Activated CD8-positive, alpha-beta memory T cell treated with anti-CD3 and anti-CD28 coated beads for 1 hour (primary cell): ENCODE data around the gene PTPN6.

Experiments
- DNase-seq, 2 donors: peaks; one replicate each; pipeline ENCODE4 v3.0.0-alpha.2; 2020; ENCODE audit warnings: low read depth in 1 of 2; ENCODE audit errors: extremely low read depth in 1 of 2

Gene PTPN6

DNA sequence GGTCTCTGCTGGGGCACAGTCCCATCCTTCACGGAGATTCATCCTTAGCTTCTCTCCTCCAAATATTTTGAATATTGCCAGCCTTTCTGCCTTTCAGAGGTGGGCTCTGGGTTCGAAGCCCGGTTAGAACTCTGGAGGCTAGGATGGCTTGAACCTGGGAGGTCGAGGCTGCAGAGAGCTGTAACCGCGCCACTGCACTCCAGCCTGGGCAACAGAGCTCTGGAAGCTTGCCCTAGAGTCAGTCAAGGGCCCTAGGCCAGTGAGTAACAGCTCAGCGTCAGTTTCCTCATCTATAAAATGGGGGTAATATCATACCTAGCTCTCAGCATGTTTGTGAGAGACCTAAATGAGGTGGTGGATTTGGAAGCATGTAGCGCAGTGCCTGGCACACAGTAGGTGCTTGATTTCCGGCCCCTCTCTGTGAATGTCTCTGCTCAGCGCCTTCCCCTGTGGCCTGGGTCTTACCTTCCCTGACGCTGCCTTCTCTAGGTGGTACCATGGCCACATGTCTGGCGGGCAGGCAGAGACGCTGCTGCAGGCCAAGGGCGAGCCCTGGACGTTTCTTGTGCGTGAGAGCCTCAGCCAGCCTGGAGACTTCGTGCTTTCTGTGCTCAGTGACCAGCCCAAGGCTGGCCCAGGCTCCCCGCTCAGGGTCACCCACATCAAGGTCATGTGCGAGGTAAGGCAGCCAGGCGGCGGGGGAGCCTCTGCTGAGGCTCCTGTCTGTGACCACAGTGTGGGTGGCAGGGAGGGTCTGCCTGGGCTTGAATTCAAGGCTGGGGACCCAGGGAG is 3.4 kb downstream of the PTPN6 start:
- no peak for DNase-seq

DNA sequence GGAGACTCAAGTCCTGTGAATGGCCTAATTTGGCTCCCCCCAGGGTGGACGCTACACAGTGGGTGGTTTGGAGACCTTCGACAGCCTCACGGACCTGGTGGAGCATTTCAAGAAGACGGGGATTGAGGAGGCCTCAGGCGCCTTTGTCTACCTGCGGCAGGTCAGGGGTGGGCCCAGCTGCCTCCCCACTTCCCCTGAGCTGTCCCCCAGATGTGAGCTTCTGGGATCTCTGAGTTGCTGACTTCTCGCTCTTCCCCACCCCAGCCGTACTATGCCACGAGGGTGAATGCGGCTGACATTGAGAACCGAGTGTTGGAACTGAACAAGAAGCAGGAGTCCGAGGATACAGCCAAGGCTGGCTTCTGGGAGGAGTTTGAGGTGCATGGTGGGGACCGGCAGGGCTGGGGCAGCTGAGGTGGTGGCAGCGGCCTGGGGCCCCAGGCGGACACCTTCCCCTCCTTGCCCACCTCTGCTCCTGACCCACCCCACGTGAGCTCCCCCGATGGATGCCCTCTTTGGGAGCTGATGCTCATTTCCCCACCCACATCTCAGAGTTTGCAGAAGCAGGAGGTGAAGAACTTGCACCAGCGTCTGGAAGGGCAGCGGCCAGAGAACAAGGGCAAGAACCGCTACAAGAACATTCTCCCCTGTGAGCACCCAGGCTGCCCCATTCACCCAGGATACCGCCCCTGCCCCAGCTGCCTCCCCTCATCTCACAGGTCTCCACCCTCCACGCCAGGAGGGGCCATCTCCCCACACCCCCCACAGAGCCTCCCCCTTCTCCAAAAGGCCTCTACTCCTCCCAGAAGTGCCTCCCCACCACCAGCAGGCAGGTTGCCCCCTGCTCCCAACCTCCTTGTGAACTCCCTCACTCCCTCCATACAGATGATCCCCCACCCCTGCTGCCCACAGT is 4.2 kb downstream of the PTPN6 start:
- no peak for DNase-seq

DNA sequence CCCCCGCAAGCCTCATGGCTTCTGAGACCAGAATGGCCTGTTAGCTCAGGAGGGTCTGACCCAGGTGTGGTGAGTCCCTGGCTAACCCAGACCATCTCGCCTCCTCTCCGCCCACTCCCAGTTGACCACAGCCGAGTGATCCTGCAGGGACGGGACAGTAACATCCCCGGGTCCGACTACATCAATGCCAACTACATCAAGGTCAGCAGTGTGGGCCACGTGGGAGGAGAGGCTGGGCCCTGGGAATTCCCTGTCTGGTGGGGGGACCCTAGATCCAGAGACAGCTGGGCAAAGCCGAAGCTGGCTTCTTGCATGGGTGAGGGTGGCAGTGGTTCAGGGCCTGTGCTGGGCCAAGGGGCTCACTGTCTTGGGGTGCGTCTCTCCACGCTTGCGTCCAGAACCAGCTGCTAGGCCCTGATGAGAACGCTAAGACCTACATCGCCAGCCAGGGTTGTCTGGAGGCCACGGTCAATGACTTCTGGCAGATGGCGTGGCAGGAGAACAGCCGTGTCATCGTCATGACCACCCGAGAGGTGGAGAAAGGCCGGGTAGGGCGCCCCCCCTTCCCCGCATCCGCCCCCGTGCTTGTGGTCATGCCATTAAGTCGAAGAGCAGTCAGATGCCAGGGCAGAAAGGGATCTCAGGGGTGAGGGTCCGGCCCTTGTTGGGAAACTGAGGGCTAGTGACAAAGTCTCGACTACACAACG is 5.0 kb downstream of the PTPN6 start:
- no peak for DNase-seq

DNA sequence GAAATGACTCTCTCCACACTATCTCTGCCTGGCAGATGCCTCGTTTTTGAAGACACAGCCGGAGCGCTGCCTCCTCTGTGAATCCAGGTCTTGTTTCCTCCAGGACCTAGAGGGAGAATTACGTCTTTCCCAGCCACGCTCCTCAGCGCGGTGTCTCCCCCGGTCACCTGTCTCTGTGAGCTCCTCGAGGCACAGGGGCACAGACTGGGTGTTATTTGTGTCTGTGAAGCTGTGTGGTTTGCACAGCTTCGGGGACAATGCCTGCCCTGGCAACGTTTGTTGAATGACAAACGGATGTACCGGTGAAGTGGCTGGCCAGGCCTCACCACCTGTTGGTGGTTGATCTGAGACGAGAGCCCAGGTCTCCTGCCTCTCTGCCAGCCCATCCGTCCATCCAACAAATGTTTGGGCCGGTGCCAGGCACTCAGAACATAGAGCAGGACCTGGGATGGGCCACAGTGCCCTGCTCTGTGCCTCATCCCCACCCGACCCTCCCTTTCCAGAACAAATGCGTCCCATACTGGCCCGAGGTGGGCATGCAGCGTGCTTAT is 6.1 kb downstream of the PTPN6 start:
- no peak for DNase-seq

DNA sequence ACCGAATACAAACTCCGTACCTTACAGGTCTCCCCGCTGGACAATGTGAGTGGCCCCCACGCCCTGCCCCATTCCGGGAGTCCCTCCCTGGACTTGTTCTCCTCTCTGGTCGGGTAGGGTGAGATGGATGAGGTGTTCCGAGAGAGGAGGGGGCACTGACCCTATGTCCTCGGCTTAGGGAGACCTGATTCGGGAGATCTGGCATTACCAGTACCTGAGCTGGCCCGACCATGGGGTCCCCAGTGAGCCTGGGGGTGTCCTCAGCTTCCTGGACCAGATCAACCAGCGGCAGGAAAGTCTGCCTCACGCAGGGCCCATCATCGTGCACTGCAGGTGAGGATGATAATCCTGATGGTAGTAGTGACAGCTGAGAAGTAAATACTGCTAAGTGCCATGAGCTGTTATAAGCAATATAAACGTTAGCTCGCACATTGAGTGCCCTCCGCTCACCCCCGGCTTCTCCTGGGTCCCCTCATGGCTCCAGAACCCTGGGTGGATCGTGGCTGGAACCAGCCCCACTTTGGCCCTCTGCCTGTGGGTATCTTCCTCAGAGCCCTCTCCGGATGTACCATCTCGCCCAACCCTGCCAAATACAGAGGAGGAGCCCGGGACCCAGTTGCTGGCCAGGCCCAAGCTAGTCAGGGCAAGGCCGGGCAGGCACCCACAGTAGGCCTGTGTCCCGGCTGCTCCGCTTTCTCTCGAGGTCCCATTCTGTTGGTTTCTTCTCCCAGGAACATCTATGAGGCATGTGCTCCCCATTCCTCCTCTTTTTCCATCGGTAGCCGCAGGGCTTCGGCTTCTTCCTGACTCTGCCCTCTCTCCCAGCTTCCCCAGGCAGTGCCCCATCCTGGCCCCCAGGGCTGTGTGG is 6.8 kb downstream of the PTPN6 start:
- no peak for DNase-seq

DNA sequence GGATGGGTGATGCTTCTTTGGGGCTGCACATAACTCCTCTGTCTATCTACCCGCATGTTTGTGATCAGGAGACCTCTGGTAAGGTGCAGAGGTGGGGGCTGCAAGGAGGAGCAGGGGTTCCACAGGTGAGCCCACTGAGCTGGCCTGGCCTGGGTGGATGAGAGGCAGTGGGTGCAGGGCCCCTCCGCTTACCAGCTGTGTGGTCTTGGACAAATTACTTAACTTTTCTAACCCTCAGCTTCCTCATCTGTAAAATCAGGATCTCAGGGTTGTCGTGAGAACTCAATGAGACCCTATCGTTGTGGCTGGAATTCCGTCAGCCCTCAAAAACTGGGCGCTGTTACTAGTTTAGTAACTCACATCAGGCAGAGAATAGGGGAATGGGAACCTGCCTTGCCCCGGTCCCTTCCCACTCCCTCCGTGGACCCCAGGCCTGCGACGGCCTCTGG is 7.5 kb downstream of the PTPN6 start:
- DNase-seq = no peak

DNA sequence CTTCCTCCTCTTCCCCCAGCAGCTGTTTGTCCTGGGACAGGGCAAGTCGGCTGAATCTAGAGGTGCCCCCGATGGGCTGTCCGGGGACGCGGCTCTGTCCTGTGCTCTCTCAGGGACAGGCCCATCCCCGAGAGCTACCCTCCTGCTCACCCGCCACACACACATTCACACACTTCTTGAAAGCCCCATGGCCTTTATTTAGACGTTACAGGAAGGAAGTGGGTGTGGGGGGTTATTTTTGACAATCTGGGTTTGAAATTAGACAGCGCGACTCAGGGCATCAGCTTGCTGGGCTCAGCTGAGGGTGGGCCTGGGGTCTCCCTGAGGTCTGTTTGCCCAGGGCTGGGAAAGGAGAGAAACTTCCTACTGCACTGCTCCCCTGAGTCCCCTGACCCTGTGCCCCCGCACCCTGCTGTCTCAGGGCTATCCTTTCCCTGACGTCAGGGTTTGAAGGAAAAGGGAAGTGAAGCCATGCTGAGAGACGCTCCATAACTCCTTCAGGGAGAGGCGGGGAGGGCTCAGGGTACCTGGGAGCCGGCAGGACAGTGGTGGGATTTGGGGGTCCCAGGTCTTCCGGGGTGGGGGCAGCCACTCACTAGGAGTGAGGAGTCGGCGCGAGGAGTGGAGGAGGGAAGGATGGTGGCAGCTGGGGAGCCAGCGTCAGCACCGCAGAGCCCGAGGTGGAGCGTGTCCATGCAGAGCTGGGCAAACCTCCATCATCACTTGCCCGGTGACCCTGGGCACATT is 8.1 kb downstream of the PTPN6 start:
- DNase-seq = no peak

DNA sequence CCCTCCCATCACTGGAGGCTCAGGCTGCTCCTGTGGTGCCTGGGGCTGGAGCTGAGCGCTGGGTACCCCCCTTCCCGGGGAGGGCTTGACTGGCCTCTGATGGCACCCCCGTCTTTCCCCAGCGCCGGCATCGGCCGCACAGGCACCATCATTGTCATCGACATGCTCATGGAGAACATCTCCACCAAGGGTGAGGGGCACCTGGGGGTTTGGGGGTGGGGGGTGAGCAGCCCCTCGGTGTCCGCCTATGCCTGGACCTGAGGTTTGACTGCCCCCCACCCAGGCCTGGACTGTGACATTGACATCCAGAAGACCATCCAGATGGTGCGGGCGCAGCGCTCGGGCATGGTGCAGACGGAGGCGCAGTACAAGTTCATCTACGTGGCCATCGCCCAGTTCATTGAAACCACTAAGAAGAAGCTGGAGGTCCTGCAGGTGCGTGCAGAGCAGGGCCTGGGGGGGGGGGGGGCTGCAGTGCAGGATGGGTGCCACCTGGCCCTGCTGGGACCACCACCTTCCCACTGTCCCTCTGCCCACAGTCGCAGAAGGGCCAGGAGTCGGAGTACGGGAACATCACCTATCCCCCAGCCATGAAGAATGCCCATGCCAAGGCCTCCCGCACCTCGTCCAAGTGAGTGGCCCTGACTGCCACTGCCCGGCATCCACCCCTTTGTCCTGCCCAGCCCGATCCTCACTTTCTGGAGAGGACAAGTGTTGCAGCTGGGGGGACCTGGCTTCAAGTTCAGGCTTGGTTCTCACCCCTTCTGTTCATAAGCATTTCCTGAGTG is 8.8 kb downstream of the PTPN6 start:
- DNase-seq = no peak

DNA sequence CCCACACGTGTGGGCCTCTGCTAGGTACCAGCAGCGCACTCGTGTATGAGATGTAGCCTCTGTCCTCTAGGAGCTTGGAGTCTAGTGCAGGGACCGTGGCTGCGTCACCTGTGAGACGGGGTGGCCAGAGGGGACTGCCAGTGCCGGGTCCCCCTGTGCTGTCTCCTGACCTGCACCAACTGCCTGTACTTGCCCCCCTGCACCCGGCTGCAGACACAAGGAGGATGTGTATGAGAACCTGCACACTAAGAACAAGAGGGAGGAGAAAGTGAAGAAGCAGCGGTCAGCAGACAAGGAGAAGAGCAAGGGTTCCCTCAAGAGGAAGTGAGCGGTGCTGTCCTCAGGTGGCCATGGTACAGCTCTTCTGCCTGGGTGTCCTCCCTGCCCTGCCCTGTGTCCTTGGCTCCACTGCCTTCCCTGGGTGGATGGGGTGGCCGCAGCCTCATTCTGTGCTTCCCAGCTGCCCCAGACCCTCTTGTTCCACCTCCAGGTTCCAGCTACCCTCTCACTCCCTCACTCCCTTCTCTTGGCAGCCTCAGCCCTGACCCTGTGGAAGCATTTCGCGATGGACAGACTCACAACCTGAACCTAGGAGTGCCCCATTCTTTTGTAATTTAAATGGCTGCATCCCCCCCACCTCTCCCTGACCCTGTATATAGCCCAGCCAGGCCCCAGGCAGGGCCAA is 9.6 kb downstream of the PTPN6 start:
- no peak for DNase-seq

DNA sequence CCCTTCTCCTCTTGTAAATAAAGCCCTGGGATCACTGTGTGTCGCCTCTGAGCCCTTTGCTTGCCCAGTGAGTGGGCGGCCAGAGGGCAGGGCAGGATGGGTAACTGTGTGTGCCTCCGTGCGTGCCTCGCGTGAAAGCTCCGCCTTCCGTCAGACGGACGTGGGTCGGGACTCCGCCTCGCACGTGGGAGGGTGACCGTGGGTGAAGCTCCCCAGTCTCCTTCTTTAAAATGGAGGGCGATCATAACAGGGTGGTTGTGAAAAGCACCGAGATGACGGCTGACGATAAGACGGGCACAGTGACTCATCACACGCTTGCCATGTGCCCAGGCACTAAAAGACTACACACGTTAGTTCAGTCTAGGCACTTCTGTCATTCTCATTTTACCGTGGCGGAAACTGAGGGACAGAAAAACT is 10.1 kb downstream of the PTPN6 start:
- DNase-seq = peak; percentile 81 to 89

DNA sequence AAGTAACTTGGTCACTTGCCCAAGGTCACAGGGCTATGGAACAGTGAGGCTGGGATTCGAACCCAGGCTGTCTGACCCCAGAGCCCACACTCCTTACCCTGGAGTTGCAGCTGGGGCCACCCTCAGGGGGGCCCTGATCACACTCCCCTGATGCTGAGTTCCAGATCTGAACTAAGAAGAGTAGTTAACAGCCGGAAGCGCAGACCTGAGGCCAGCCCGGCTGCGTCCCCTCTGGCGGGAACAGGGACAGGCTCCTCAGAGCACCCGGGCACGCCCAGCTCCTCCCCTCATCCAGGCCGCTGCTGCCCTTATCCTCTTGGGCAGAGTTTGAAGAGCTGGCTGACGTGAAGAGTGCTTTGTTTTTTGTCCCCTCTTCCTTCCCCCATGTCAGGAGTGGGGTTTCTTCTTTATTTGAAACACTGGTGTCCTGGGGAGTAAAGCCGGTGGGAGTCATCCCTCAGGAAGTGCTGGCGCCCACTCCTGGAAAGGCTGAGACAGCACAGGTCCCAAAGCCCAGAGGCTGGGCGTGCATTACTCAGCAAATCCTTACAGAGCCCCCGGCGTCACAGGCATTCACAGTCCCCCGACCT is 10.6 kb downstream of the PTPN6 start:
- DNase-seq = no peak

DNA sequence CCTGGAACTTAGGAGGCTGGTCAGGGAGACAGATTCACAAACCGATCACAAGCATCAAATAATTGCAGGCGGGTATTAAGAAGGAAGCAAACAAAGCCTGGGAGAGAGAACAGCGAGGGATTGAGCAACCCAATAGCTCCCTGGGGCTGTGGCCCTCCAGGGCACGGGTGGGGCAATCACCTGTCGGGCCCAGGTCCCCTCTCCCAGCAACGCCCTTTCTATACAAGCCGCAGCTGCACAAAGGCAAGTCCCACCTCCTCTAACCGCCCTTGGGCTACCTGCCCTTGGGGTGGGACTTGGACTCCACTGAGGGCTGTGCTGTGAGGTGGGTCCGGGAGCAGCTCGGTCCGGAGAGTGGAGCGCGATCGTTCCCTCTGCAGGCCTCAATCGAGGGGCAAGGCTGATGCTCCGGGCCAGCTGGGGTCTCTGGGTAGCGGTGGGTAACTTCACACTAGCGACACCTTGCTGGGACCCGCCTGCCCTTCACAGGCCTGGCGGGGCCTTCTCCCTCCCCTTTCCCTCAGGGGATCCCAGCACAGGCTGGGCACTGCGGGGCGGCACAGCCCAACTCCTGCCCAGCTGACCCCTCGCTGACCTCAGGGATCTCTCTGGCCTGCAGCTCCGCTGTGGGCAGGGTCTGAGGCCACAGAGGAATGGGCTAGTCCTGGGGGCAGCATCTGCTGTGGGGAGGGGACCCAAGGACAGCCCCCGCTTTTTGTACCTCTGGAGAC is 11.3 kb downstream of the PTPN6 start:
- DNase-seq = no peak

DNA sequence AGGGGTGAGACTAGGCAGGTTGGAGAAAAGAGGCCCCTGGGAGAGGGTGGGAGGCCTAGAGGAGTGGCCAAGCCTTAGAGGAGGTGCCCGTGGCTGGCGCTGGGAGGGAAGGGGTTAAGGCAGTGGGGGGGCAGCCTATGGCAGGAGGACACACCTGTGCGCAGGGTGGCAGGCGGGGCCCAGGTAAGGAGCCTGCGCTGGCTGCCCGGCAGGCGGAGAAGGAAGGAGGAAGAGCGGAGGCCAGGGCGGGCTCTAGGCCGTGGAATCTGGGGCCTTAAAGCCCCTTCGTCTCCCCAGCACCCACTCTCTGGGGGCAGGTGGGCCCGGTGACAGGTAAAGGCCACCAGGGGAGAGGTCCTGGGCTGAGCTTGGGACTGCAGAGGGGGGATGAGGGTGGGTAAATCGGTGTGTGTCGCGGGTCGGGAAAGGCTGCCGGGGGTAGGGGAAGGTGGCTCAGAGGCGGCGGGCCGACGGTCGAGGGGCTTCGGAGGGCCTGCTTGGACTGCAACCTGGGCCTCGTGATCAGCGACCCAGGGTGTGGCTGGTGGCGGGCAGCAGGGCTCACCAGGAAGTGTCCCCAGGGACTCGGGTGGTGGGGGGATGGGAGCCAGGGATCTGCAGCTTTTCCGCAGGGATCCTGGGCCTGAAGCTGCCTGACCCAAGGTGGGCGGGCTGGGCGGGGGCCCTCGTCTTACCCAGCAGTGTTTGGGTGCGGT is 12.0 kb downstream of the PTPN6 start:
- DNase-seq = no peak

DNA sequence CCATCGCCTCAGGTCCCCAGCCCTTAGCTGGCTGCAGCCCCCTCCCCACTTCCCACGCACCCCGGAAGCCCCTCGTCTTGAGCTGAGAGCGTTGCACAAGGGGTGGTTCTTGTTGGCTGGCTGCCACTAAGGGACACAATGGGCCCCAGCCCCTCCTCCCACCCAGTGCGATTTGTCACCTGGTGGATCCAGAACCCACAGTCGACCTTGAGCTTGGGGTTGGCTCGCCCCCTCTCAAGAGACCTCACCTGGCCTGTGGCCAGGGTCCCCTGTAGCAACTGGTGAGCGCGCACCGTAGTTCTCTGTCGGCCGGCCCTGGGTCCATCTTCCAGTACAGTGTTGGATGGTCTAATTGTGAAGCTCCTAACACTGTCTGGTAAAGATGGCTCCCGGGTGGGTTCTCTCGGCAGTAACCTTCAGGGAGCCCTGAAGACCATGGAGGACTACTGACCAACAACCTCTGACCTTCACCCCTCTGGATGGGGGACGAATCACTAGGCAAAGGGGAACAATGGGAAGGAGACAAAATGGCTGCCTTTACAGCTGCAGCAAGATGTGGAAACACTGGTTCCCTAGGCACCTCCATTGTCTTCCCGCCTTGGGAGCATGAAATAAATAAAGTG is 12.7 kb downstream of the PTPN6 start:
- DNase-seq = no peak

DNA sequence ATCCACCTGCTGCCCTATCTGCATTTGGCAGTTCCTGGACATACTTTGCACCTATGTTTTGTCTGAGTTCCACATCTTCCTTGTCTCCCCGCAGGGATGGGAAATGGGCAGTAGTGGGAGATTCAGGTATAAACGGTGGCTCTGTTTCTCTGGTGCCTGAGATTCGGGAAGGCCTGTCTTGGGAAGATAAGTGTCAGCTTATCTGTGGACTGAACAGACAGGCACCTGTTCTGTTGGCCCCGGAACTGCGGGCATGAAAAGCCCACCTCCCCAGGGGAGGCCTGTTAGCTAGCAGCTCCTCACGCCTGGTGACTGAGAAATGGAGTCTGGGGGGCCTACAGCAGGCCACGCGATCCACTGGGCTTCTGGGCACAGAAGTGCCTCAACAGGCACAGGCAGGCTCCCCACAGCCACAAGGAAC is 13.5 kb downstream of the PTPN6 start:
- no peak for DNase-seq
